Coronary artery (tissue), 2 donors: Measurements from ENCODE around the gene VPS13D.

Experiments used
- DNase-seq: peaks from one replicate; pipeline ENCODE4 v3.0.0-alpha.2; 2017; ENCODE audit warnings: low spot score
- H3K27ac ChIP-seq, 2 donors: fragments of 200-600 bp; sonication (generic); one replicate each; pipeline ENCODE4 v1.5.1; 2016 to 2019
- H3K4me3 ChIP-seq: fragments of 200-600 bp; sonication (generic); 2 replicates; pipeline ENCODE4 v1.5.1; 2016; ENCODE audit warnings: mild to moderate bottlenecking, moderate library complexity
- TF ChIP-seq, protein P1 (sequence below): fragments of 200-600 bp; sonication (generic); IDR thresholded peaks from one replicate; pipeline ENCODE4 v1.5.1; 2019; ENCODE audit warnings: antibody characterized with exemption

The VPS13D gene

DNA sequence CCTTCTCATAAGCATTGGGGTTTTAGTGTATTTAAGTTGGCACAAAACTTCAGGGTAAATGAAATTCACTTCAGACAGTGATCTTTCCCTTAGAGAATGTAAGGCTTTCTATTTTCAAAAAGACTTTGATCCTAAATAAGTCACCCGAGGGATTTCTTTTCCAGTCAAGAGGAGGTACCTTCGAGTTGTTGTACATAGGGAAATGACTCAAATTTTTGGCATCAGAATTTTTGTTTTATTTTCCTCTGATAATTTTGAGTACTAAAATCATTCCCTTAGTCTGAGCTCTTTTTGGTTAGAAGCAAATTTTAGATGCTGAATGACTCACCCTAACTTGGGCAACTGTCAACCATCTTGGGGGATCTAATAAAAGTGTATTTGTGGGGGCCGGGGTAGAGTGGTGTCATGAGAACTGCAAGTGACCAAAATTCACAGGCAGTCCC, 194.3 kb downstream of the VPS13D start:
- no peak overlapping the region for H3K4me3 ChIP-seq
- no peak for DNase-seq
- H3K27ac ChIP-seq: peak overlapping the region; percentile 58 to 81
- TF ChIP-seq, protein P1, sequence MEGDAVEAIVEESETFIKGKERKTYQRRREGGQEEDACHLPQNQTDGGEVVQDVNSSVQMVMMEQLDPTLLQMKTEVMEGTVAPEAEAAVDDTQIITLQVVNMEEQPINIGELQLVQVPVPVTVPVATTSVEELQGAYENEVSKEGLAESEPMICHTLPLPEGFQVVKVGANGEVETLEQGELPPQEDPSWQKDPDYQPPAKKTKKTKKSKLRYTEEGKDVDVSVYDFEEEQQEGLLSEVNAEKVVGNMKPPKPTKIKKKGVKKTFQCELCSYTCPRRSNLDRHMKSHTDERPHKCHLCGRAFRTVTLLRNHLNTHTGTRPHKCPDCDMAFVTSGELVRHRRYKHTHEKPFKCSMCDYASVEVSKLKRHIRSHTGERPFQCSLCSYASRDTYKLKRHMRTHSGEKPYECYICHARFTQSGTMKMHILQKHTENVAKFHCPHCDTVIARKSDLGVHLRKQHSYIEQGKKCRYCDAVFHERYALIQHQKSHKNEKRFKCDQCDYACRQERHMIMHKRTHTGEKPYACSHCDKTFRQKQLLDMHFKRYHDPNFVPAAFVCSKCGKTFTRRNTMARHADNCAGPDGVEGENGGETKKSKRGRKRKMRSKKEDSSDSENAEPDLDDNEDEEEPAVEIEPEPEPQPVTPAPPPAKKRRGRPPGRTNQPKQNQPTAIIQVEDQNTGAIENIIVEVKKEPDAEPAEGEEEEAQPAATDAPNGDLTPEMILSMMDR: no peak

DNA sequence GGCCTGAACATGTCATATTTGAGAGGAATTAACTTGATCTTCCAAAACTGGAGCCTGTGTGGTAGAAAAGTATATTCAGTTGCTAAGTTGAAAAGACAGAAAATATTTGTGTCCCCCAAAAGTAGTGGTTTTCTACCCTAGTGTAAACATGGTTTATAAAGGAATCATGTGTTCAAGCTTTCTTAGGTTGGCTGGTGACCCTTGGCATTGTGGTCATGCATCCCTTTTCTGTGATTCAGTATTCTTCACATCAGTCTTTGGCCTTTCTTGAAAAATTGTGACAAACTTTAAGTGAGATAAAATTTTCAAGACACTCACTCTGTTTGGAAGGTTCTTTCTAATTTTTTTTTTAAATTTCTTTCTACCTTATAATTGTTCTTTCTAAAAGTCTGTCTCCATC, 195.0 kb downstream of the VPS13D start:
- no peak overlapping the region for H3K4me3 ChIP-seq
- H3K27ac ChIP-seq: peak overlapping the region; percentile 58 to 81
- no peak for DNase-seq
- TF ChIP-seq, protein P1: no peak

DNA sequence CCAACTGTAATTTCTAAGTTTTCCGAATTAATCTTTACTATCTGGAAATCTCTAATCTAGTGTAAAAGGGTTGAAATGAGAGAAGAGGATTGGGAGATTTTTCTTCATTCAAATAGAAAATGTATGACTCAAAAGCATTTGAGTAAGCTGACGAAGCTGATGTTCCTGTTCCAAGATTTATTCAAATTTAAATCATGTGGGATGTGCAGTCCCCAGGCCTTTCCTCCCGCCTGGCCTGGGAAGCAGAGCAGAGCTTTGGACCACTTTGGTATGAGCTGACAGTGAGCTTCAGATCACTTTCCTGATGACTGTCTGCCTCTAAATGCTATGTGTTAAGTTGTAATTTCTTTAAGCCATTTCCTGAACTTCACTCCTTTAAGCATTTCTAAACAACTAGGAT, 196.2 kb downstream of the VPS13D start:
- peak overlapping the region; percentile 44 to 58 for H3K27ac ChIP-seq
- H3K4me3 ChIP-seq: no peak overlapping the region
- DNase-seq: no peak
- TF ChIP-seq, protein P1: no peak

DNA sequence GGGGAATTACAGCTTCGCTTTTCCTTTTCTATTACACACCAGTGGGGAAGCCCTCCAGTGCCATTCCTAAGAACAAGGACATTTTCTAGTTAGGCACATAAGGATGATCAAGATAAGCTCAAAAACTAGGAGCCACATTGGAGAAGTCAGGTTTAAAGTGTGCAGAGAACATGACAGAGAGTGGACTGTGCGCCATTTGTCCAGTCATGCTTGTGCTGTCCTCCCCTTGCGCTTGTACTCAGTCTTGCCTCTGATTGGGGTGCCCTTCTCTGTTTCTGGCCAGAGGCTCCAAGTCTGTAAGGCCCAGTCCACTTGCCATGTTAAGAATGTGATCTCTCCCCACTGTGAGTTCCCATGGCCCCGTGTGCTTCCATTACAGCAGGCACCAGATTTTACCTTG, 198.5 kb downstream of the VPS13D start:
- Histone ChIP-seq H3K4me3 (no peak overlapping the region), H3K27ac (no peak overlapping the region)
- TF ChIP-seq, protein P1: no peak
- no peak for DNase-seq

DNA sequence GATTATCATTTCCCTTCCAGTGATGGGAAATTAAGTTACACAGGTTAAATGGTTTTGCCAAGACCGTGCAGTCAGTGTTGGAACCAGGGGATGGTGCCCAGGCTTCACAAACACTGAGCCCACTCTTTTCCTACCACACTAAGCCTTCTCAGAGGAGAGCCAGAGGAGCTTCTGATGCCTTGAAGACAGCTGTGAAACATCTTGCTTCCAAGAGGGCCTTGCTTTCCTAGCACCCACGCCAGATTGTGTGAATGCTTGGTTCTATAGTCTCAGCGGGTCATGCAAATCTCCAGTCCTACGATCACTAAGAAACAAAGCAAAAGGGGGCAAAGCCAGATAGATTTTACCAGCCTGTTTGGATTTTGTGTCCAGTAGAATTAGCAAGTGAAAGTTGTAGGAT, 200.7 kb downstream of the VPS13D start:
- no peak for DNase-seq
- no peak overlapping the region for H3K4me3 ChIP-seq
- TF ChIP-seq, protein P1: no peak
- H3K27ac ChIP-seq: no peak overlapping the region

DNA sequence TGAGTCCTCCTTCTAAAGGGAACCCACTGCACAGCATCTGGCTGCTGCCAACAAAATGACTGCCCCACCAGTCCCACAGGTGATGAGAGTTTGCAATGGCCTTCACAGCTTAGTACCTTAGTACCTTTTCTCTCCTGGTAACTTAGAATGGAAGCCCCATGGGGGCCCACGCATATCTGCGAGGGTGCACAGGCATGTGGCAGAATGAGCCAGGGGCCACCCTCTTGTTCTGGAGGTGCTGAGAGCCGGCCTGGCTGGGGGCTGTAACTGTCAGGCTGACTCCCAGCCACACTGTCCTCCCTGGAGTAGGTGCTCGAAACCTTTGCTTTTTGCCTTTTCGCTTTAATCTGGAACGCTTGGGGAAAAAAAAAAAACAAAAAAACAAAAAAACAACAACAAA, 203.1 kb downstream of the VPS13D start:
- Histone ChIP-seq H3K4me3 (no peak overlapping the region), H3K27ac (peak overlapping the region; percentile 77 to 91)
- DNase-seq: no peak
- TF ChIP-seq, protein P1: no peak

DNA sequence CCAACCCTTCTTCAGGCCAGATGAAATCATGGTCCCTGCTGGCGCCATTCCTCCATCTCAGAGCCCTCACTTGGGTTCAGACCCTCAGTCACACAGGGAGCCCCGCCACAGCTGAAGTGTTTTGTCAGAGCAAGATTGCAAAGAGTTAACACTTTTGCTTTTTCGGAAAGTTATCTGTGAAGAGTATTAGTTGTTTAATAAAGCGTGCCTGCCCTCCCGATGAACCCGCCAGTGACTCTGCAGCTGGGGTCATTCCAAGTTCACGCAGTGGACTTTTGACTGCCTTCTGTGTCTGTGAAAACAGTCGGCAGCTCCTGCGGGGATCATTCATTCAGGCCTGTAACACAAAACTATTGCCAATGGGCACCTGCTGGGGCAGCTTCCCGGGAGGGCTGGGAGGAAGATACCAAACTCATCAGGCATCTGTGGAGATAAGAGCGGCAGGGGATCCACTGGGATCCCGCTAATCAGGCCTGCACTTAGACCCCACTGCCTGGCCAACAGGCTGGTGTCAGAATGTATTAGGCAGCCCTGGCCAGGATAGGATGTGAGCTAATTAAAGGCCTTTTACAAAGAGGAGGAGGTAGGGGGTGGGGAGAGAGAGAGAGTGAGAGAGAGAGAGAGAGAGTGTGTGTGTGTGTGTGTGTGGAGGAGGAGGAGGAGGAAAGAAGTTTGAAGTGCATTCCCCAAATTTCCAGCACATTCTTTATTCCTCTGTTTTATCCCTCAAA, 203.7 kb downstream of the VPS13D start:
- TF ChIP-seq, protein P1: no peak
- DNase-seq: peak; percentile 82
- H3K27ac ChIP-seq: peak overlapping the region; percentile 77 to 91
- peak overlapping the region; percentile 27 for H3K4me3 ChIP-seq
